HG02642 (cell line): Measurements from ENCODE around the gene PAIP1.
"Not testable (repeated sequence)": the region's sequence is repeated elsewhere in the genome, so short reads cannot be mapped to it uniquely, and the experiment has no call there.

ENCODE experiments used
- ATAC-seq: cut with Tn5 transposase; IDR thresholded peaks from one replicate; pipeline ENCODE4 v1.9.1; 2021; ENCODE audit warnings: mild to moderate bottlenecking; ENCODE audit not compliant: unreplicated experiment, poor library complexity

PAIP1 gene

DNA sequence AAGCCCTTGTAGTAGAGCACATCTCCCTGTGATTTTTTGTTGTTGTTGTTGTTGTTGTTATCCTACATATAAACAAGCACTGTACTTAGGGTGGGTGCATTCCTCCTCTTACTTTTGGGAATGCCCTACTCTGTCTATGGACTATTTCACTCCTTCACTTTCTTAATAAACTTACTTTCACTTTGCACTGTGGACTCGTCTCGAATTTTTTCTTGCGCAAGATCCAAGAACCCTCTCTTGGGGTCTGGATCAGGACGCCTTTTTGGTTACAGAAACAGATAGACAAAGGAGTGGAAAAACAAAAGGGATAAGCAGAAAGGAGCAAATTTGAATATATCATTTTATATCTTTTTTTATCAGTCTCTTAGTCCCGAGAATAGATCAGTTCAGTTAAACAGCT, 14.4 kb upstream of the PAIP1 start:
- ATAC-seq = no peak

DNA sequence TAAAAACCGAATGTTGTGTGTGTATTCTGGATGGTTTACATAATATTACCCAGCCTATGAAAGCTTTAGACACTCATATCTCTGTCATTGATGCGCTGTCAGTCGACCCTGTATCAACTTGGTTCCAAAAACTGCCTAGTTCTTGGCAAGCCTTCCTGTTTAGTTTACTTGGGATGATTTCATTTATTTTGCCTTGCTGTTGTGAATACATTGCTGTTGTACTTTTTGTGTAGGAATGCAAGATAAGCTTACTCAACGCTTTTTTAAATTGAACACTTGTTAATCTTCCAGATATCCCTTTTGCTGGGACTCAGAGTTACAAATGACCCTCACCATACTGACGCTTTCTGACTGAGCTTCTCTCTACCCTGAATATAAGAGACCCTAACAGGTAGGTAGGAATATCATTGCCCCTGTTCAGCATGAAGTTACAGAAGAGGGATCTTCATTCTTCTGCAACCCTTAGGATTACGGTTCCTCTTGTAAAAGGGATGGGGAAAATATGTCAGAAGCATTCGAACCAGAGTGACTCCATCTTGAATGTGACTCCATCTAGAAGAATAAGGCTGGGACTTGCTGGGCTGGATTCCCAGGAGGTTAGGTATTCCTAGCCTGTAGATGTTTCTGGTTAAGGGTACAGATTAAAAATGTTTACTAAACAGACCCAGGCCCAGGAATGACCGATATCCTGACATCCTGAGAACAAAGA, 13.7 kb upstream of the PAIP1 start:
- ATAC-seq = no peak

DNA sequence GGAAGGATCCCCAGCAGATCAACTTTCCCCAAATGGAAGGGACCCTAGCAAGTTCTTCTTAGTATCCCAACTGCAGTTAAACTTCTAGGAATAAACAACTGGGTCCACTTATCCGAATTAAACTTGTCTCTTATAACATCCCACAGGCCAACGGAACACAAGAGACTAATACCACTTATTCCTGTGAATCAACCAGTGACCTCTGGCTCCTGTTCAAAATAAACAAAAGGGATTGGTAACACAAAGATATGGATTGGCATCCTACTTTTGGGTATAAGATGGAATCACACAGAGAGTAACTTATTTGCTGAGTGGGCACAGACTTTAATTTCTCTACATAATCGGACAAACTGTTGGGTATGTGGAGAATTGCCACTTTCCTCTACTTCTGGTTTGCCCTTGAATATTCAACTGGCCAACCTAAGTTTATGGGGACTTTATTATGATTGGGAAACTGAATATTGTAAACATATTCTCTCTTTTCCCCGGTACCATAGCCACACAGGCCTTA, 12.4 kb upstream of the PAIP1 start:
- no peak for ATAC-seq

DNA sequence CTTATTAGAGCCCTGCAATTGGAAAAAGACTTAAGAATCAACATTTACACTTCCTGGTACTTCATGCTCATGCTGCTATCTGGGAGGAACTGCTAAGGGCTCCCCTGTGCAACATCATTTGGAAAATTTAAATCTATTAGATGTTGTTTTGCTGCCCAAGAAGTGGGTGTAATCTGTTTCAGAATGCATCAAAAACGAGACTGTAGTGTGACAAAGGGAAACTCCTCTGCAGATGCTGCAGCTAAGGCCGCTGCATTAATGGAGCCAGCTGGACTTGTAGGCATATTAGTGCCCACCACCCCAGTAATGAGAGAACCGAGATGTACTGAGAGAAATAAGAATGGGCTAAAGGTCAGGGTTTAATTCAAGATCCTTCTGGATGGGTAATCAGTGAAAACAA, 11.1 kb upstream of the PAIP1 start:
- ATAC-seq = no peak

DNA sequence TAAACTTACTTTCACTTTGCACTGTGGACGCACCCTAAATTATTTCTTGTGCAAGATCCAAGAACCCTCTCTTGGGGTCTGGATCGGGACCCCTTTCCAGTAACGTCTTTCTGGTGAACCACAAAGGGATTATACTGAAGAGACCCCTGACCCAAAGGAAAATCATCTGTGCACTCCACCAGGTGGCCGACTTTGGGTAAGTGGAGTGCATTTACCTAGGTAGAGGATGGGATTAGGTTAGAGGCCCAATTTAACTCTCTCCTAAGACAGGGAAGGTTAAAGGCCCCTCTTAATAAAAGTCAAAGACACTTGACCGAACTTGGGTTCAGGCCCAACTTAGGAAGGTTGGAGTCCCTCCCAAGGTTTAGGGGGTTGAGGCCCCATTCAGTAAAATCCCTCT, 8.2 kb upstream of the PAIP1 start:
- ATAC-seq = no peak

DNA sequence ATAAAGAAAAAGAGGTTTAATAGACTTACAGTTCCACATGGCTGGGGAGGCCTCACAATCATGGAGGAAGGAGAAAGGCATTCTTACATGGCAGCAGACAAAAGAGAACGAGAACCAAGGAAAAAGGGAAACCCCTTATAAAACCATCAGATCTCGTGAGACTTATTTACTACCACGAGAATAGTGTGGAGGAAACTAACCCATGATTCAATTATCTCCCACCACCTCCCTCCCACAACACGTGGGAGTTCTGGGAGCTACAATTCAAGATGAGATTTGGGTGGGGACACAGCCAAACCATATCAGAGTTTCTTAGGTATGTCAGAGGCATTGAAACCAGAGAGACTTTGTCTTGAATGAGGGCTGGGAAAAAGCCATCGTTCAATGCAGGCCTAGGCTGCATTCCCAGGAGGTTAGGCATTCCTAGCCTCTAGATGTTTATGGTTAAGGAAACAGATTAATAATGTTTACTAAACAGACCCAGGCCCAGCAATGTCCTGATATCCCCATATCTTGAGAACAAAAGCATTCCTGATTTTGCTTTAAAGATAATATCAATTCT, 7.5 kb upstream of the PAIP1 start:
- no peak for ATAC-seq

DNA sequence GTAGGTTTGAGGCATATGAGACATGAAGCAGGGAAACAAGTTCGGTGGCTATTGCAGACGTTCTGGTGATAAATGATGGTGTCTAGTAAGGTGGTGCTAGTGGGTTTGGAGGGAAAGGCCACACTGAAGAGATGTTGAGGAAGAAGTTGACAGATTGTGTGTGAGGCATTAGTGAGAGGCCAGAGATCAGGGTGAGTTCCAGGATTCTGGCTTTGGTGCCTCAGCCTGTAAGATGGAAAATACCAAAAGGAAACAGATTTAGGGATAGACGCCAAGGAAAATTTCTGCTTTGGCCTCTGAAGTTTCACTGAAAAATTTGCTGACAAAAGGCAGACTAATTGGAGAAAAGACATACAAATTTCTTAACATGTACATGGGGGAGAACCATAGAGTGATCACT, 6.4 kb upstream of the PAIP1 start:
- no peak for ATAC-seq

DNA sequence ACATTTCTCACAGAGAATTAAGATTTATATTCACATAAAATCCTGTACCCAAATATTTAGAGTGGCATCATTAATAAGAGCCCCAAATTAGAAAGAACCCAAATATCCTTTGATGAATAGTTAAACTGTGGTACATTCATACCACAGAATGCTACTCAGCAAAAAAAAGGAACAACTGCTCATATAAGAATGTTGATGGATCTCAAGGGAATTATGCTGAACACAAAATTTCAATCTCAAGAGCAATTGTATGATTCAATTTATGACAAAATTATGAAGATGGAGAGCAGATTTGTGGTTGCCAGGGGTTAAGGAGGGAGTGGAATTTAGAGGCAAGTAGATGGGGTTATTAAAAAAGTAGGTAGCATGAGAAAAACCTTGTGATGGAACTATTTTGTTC, 4.5 kb upstream of the PAIP1 start:
- ATAC-seq = no peak

DNA sequence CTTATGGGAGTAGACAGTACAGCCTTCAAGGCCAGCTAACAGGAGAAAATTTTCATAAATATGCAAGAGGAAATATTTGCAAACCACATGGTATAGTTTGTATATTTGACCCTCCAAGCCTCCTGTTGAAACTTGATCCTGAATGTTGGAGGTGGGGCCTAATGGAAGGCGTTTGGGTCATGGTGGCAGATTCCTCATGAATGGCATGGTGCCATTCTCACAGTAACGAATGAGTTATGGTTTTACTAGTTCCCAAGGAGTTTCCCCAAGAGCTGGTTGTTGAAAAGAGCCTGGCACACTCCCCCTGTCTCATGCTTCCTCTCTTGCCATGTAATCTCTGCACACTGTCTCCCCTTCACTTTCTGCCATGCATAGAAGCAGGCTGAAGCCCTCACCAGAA, 3.3 kb upstream of the PAIP1 start:
- no peak for ATAC-seq

DNA sequence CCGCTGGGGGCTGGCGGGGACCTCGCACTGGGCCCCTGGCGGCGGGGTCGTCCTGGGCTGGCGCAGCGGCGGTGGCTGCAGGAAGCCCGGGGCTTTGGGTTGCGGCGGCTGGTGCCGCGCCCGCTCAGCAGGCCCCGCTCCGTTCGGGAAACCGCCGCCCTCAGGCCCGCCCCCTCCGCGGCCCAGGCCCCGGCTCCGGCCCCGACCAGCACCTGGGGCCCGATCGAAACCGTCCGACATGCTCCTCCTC, 345 bp downstream of the PAIP1 start:
- peak; percentile 94 for ATAC-seq

DNA sequence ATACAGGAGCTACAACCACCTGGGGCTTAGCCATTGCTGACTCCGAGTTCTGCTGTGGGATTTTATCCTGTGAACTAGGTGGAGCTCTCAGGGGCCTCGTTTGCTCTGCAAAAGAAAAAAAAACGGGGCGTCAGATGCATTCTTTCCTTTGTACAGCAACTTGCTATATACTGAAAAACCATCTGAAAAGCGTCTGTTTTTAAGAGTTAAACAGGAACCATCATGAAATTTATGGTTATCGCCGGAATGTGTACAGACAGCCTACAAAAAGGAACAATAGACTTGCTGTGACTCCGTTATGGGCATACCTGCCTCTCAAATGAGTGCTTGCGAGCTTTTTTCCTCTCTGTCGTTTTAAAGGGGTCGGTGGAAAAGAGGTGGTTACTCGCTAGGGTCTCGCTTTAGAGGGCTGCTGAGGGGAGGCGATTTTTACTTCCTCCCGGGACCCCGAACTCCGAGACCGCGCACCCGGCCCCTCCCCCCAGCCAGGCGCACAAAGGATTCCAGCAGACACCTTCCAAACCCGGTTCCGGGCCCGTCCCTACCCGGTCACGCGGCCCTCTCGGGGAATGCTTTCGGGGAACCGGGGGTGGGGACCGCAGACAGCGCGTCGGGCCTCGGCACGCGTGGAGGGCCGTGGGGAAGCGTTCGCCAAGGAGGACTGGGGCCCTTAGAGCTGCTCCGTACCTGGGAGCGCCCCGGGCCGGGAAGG, 826 bp downstream of the PAIP1 start:
- ATAC-seq = peak; percentile 28

DNA sequence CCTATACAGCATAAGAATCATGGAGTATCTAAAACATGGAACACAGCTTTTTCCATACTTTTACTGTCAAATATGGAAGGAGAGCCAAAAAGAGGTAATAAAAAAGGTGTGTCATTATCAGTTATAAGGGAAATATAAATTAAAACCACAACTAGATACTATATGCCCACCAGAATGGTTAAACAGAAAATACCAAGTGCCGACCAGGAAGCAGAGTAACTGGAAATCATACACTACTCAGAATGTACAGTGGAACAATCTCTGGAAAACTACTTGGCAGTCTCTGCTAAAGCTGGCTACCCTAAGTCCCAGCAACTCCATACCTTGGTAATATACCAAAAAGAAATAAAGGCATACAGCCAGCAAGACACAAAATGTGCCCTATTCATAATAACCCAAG, 2.4 kb downstream of the PAIP1 start:
- ATAC-seq = no peak

DNA sequence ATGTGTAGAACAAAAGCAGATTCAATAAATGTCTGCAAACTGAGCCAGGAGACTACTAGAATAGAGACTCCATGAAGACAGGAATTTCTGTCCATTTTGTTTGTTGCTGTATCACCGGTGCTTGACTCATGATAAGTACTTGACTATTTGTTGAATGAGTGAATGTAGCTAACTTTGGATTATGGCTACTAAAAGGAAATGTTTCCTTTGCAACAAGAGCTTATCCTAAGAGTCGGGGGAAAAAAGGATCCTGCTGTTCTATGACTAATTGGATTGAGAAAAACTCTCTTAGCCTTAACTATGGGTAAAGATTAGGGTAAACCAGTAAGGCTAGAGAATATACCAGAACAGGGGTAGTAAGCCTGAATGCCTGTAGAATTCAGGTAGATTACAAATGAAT, 3.5 kb downstream of the PAIP1 start:
- ATAC-seq = no peak

DNA sequence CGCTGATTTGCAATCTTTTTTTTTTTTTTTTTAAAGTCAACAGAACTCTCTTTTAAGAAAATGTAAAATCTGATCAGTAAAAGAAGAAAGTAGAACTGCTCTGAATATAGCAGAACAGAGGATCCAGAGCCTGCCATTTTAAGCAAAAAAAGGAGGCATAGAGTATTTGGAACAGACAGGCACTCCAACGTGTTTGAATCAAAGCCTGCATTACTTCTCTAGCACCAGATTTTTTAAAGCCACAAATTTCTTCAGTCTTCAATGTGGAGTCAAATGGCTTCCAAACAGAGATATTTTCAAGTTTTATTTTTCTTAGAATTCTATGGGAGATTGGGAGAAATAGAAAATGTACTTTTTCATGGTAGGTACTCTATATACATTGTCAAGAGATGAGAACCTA, 5.1 kb downstream of the PAIP1 start:
- ATAC-seq = no peak

DNA sequence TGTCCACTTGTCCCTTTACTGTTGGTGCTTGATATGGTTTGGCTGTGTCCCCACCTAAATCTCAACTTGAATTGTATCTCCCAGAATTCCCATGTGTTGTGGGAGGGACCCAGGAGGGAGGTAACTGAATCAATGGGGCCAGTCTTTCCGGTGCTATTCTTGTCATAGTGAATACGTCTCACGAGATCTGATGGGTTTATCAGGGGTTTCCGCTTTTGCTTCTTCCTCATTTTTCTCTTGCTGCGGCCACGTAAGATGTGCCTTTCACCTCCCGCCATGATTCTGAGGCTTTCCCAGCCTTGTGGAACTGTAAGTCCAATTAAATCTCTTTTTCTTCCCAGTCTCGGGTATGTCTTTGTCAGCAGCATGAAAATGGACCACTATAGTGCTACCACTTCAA, 7.6 kb downstream of the PAIP1 start:
- ATAC-seq = not testable (repeated sequence)

DNA sequence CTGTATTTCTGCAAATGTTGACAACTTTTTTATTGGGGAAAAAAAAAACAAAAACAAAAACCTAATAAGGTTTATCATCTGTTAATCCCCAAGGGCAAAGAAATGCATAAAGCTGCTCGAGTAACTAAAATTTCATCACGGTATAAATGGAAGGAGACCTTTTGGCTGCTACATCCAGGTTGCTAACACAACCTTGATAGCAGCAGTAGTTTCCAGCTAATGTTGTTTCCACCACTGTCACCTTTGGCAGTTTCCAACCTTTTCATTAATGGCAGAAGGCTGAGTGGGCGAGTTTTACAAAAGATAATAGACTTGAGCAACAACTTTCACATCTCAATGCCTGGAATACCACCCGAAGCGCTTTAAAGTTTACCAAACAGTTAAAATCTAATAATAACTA, 8.5 kb downstream of the PAIP1 start:
- no peak for ATAC-seq

DNA sequence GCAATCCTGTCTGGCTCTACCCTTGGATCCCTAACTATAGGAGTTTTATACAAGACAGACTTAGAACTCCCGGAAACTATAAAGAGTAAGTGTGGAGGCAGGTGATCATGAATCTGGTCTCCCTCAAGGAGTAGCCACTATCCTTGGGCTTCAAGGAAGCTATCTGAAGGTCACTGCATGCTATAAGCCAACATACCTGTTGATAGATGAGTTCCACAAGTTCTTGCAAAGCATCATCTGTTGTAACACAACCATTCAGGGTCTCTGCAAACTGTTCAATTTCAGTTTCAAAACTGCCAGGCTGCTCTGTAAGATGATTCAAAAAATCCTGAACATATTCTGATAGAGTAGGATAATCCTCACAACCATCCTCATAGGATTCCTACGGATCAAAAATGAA, 9.3 kb downstream of the PAIP1 start:
- no peak for ATAC-seq

DNA sequence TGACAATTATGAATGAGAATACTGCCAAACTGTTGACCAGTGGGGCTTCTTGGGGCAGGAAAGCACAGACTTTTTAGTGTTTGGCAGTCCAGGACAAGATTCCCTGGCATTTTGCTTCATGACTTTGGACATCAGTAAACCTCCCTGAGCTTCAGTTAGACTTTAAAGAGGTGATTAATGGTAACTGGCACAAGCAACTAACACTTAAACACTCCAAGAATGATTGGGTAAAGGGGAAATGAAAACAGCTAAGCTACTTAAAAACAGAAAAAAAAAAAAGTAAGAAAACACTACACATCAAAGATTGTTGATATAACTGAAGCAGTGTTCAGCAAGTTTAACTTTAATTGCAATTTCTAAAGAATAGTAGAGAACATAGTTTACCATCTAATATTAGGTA, 13.4 kb downstream of the PAIP1 start:
- no peak for ATAC-seq

DNA sequence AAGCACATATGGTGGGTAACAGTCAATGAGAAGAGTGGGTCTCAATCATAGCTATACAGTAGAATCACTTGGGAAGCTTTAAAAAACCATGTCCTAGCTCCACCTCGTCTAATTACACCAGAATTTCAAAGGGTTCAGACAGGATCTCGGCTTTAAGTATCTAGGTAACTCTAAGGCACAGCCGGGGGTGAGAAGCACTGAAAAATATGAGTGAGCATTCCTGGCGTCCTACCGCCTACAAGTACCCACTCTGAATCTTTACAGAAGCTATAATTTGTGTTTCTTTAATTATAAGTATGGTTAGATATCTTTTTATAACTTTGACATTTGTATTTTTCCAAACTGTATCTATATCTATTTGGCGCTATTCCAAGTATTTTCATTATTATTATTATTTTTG, 16.1 kb downstream of the PAIP1 start:
- no peak for ATAC-seq

DNA sequence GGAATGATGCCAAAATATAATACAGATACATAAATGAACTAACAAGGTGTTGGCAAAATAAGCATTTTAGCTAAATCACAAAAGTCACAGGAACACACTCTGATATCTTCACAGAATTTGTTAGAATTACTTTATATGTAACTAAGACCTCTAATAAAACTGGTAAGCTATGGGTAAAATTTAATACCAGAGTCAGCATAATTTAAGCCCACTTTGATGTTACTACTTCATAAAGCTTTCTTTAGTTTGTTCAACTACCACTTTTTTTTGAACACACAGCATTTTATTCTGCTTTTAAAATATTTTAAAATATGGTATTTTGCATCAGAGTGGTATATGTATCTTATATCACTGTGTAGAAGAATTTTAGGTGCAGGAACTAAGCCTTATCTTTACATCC, 19.9 kb downstream of the PAIP1 start:
- no peak for ATAC-seq

DNA sequence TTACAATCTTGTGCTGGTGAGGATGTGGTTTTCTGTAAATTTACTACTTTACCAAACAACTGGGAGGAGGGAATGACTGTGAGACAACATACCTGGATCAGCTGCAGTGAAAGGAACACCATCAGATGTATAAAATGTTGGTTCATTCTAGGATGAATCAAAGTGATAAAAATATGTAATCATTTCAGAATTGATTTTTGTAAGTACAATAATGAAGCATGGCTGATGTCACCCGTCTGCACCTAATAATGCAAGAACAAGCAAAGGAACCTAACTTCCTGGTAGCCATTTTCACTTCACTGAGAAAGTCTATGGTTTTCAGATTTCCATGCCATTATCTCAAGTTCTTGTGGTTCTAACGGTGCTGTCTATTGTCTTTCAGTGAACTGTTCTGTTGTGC, 23.2 kb downstream of the PAIP1 start:
- ATAC-seq = no peak

DNA sequence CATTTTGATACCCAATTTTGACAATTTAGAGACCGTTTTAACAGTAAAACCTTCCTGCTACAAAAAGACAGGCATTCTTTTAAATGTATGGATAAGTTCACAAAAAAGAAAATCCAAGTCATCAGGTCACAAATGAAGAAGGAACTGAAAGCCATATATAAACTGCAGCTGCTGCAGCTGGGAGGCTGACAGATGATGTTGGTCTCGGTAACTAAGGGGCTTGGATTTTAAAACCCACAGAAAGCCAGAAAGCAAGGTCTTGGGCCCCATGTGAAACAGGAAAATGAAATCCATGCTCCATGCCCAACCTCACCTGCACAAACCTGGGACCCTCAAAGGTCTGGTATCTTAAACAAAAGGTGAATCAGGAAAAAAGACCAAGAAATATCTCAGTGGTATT, 26.2 kb downstream of the PAIP1 start:
- peak; percentile 52 for ATAC-seq
